HepG2 (cell line): ENCODE results near the gene CARS1.

Experiments
- ESRRA ChIP-seq: sonication (generic); formaldehyde crosslinking; IDR thresholded peaks from 2 replicates; pipeline ENCODE4 v1.5.1; 2020; ENCODE audit warnings: mild to moderate bottlenecking, low read depth, missing genetic modification reagents
- NBN ChIP-seq: fragments of 450-650 bp; conservative IDR thresholded peaks from 2 replicates; pipeline ENCODE4 v1.6.1; 2017
- POLR2A ChIP-seq, 2 experiments: IDR thresholded peaks; 2 replicates each; pipeline ENCODE4 v1.6.1; 2011; ENCODE audit warnings: low read depth in 2 of 2, low read length in 2 of 2, mild to moderate bottlenecking in 1 of 2, moderate library complexity in 1 of 2; ENCODE audit not compliant: insufficient read depth in 1 of 2
- POLR2AphosphoS5 ChIP-seq: IDR thresholded peaks from 2 replicates; pipeline ENCODE4 v1.6.1; 2012; ENCODE audit warnings: low read depth, low read length
- SP1 ChIP-seq, 2 experiments: fragments of 450-650 bp in 1 of 2; sonication (generic) in 1 of 2; formaldehyde crosslinking in 1 of 2; IDR thresholded peaks; 2 replicates each; pipeline versions ENCODE4 v1.4.0 to v1.6.1; 2016 to 2020; ENCODE audit warnings: missing genetic modification reagents in 1 of 2

- no peak for TF ChIP-seq NBN
- no peak for TF ChIP-seq POLR2A (IDR thresholded peaks at IDR 0.05; ENCODE audit: insufficient read depth in 1 of 2, low read depth in 2 of 2, low read length in 2 of 2)
- no peak for TF ChIP-seq ESRRA (CRISPR knock-in tag)
- no peak for TF ChIP-seq POLR2AphosphoS5
- TF ChIP-seq SP1 (IDR thresholded peaks at IDR 0.05) = no peak
- no peak for TF ChIP-seq SP1 (CRISPR knock-in tag; IDR thresholded peaks at IDR 0.05)
Observed at GRCh38 chr11:3049430-3050243, 7.6 kb downstream of the CARS1 start.
